GM21576 (cell line): ENCODE data around the gene MVD.
"Not testable (repeated sequence)": the region's sequence is repeated elsewhere in the genome, so short reads cannot be mapped to it uniquely, and the experiment has no call there.

ENCODE experiments used
- ATAC-seq: cut with Tn5 transposase; IDR thresholded peaks from one replicate; pipeline ENCODE4 v1.9.1; 2021; ENCODE audit warnings: mild to moderate bottlenecking, moderate library complexity; ENCODE audit not compliant: unreplicated experiment

MVD gene

DNA sequence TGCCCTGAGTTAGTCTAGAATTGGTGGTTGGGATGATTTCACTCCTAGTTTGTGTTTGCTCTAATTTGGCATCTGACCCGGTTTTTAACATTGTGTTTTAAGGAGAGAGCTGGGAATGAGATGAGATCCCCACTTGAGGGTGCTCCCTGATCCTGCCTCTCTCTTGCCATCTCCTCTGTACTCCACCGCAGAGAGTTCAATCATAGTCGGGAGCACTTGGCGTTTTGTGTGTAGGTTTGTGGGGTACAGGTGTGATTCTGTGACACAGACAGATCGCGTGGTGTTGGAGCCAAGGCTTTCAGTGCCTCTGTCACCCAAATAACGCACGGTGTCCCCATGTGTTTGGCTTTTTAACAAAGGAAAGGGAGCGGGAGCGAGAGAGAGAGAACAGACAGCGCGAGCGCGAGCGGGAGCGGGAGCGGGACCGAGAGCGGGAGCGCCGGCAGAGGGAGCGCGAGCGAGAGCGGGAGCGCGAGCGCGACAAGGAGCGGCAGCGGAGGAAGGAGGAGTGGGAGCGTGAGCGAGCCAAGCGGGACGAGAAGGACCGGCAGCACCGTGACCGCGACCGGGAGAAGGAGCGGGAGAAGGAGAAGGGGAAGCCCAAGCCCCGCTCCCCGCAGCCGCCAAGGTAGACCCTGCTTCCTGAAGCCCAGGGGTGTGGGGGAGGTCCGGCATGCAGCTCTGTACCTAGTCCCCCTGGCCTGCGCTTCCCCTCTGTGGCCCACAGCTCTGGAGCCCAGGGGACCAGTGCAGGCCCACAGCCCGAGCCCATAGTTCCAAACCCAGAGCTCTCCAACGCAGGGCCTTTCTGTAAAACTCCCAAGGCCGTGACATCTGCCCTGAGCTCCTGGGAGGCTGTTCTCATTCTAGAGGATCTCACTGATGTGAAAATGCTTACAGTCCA lies 51.7 kb downstream of the MVD start:
- ATAC-seq = no peak

- ATAC-seq = no peak
These were observed 52.8 kb downstream of the MVD start for GRCh38 chr16:88610080-88610479.

DNA sequence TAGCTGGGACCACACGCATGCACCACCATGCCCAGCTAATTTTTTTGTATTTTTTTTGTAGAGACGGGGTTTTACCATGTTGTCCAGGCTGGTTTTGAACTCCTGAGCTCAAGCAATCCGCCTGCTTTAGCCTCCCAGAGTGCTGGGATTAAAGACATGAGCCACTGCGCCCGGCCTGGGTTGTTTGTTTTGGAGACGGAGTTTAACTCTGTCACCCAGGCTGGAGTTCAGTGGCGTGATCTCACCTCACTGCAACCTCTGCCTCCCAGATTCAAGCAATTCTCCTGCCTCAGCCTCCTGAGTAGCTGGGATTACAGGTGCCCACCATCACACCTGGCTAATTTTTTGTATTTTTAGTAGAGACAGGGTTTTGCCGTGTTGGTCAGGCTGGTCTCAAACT lies 53.5 kb downstream of the MVD start:
- not testable (repeated sequence) for ATAC-seq

GRCh38 chr16:88608076-88608475 lies 54.8 kb downstream of the MVD start:
- no peak for ATAC-seq

GRCh38 chr16:88606148-88606757 lies 56.6 kb downstream of the MVD start:
- no peak for ATAC-seq

GRCh38 chr16:88605186-88606147 lies 57.4 kb downstream of the MVD start:
- ATAC-seq = no peak

DNA sequence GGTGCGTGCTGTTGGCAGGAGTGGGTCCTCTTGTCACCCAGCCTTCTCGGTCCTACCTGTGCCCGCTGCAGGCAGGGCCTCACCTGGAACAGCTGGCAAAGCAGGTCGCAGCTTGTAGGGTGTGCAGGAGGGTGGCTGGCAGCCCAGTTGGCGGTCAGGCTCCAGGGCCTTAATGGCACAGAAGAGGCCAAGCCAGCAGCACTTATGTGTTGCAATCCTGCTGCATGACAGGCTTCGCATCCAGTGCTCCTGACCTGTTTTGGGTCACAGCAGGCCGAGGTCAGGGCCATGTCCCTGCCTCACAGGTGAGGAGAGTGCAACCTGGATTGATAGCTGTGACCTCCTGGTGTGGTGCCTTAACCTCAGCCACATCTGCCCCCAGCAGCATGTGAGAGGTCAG lies 60.8 kb downstream of the MVD start:
- ATAC-seq = no peak
